Astrocyte (in vitro differentiated cells and primary cell): ENCODE data around the gene PRRX1. TPM values are rescaled to one million over a fixed set of nuclear protein-coding genes. Genes with fewer than 3 reads are reported as not detected.

Experiments
- DNase-seq: peaks from one replicate; pipeline ENCODE4 v3.0.0-alpha.2; 2010; ENCODE audit warnings: low read depth
- FAIRE-seq: peaks from 2 replicates; lab custom pipeline; 2011; peaks lifted over from hg19 to GRCh38; lab: Jason Lieb, UNC
- H2AFZ ChIP-seq: 2 replicates; pipeline ENCODE4 v1.6.0; 2012; ENCODE audit warnings: low read depth, low read length, inconsistent platforms
- H3K27ac ChIP-seq: 2 replicates; pipeline ENCODE4 v1.5.1; 2011; ENCODE audit warnings: low read depth, low read length, inconsistent platforms
- H3K27me3 ChIP-seq: 2 replicates; pipeline ENCODE4 v1.6.0; 2011; ENCODE audit warnings: low read length, inconsistent platforms; ENCODE audit not compliant: insufficient read depth
- H3K36me3 ChIP-seq: 2 replicates; pipeline ENCODE4 v1.5.1; 2011; ENCODE audit warnings: low read length, inconsistent platforms; ENCODE audit not compliant: insufficient read depth
- H3K4me1 ChIP-seq: 2 replicates; pipeline ENCODE4 v1.5.1; 2011; ENCODE audit warnings: low read length, inconsistent platforms; ENCODE audit not compliant: insufficient read depth
- H3K4me2 ChIP-seq: 2 replicates; pipeline ENCODE4 v1.6.0; 2012; ENCODE audit warnings: low read length, inconsistent platforms
- H3K4me3 ChIP-seq: 2 replicates; pipeline ENCODE4 v1.5.1; 2011; ENCODE audit warnings: low read depth, mild to moderate bottlenecking, low read length, inconsistent platforms; ENCODE audit not compliant: insufficient read depth
- H3K79me2 ChIP-seq: 2 replicates; pipeline ENCODE4 v1.6.0; 2012; ENCODE audit warnings: mild to moderate bottlenecking, low read length, inconsistent platforms; ENCODE audit not compliant: insufficient read depth
- H3K9ac ChIP-seq: 2 replicates; pipeline ENCODE4 v1.6.0; 2012; ENCODE audit warnings: mild to moderate bottlenecking, low read length, inconsistent platforms
- H3K9me3 ChIP-seq: 2 replicates; pipeline ENCODE4 v1.5.1; 2012; ENCODE audit warnings: low read depth, mild to moderate bottlenecking, low read length, inconsistent platforms; ENCODE audit not compliant: insufficient read depth
- H4K20me1 ChIP-seq: 2 replicates; pipeline ENCODE4 v1.6.0; 2012; ENCODE audit warnings: low read length, inconsistent platforms; ENCODE audit not compliant: insufficient read depth
- H3K27ac Mint-ChIP-seq: one replicate; pipeline ENCODE4 v1.8.0; 2021; ENCODE audit warnings: mild to moderate bottlenecking, mixed read lengths; ENCODE audit not compliant: unreplicated experiment
- H3K27me3 Mint-ChIP-seq: one replicate; pipeline ENCODE4 v1.8.0; 2021; ENCODE audit warnings: low read depth, mixed read lengths; ENCODE audit not compliant: unreplicated experiment
- H3K36me3 Mint-ChIP-seq: one replicate; pipeline ENCODE4 v1.8.0; 2021; ENCODE audit warnings: low read depth, mixed read lengths; ENCODE audit not compliant: unreplicated experiment
- H3K4me1 Mint-ChIP-seq: one replicate; pipeline ENCODE4 v1.8.0; 2021; ENCODE audit warnings: low read depth, mixed read lengths; ENCODE audit not compliant: unreplicated experiment
- H3K4me3 Mint-ChIP-seq: one replicate; pipeline ENCODE4 v1.8.0; 2021; ENCODE audit warnings: mild to moderate bottlenecking, moderate library complexity, mixed read lengths; ENCODE audit not compliant: unreplicated experiment
- H3K9me3 Mint-ChIP-seq: one replicate; pipeline ENCODE4 v1.8.0; 2021; ENCODE audit warnings: mild to moderate bottlenecking, mixed read lengths; ENCODE audit not compliant: unreplicated experiment
- EZH2 ChIP-seq: IDR thresholded peaks from 2 replicates; pipeline ENCODE4 v1.6.1; 2012; ENCODE audit warnings: mild to moderate bottlenecking, low read length, inconsistent platforms; ENCODE audit not compliant: insufficient read depth
- total RNA-seq: library from RNA; stranded (reverse); gene quantifications from 2 replicates; pipeline ENCODE4 v1.2.1, GENCODE V29; 2021
- TF ChIP-seq, protein P1 (sequence below): IDR thresholded peaks from 2 replicates; pipeline ENCODE4 v1.5.1; 2011; ENCODE audit warnings: low read depth, mild to moderate bottlenecking, inconsistent platforms, low read length, moderate library complexity; ENCODE audit not compliant: insufficient read depth

Gene PRRX1
- total RNA-seq, 1 donor from 2014 or later = 1.3 TPM

DNA sequence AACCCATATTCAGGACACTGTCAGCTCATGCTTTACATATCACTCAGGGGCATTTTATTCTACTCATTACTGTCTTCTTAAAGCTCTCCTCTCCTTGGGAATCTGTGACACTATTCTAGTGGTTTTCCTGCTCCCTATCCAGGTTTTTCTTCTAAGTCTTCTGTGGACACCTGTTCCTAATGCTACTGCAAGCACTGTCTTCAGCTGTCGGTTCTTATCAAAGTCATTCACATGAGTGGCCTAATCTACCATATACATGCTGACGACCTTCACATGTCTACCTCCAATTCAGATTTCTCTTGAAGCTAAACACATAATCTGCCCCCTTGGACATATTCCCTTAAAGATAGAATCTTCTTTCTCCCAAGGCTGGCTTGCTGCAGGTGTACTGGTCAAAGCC lies 39.8 kb upstream of the PRRX1 start:
- Histone ChIP-seq H3K27ac (no peak overlapping the region), H3K4me3 (no peak overlapping the region), H4K20me1 (no peaks in the 10 kb centered on the region), H3K9ac (no peak overlapping the region), H3K4me2 (no peak overlapping the region), H2AFZ (no peak overlapping the region), H3K36me3 (no peaks in the 10 kb centered on the region), H3K4me1 (peaks cover 11% of the 10 kb centered on the region), H3K79me2 (no peaks in the 10 kb centered on the region), H3K27me3 (no peaks in the 10 kb centered on the region), H3K9me3 (no peaks in the 10 kb centered on the region)
- Mint-ChIP-seq H3K4me3 (no peak overlapping the region), H3K27ac (no peak overlapping the region), H3K27me3 (no peaks in the 10 kb centered on the region), H3K36me3 (no peaks in the 10 kb centered on the region), H3K9me3 (peaks cover 7% of the 10 kb centered on the region), H3K4me1 (no peaks in the 10 kb centered on the region)
- TF ChIP-seq, protein P1, sequence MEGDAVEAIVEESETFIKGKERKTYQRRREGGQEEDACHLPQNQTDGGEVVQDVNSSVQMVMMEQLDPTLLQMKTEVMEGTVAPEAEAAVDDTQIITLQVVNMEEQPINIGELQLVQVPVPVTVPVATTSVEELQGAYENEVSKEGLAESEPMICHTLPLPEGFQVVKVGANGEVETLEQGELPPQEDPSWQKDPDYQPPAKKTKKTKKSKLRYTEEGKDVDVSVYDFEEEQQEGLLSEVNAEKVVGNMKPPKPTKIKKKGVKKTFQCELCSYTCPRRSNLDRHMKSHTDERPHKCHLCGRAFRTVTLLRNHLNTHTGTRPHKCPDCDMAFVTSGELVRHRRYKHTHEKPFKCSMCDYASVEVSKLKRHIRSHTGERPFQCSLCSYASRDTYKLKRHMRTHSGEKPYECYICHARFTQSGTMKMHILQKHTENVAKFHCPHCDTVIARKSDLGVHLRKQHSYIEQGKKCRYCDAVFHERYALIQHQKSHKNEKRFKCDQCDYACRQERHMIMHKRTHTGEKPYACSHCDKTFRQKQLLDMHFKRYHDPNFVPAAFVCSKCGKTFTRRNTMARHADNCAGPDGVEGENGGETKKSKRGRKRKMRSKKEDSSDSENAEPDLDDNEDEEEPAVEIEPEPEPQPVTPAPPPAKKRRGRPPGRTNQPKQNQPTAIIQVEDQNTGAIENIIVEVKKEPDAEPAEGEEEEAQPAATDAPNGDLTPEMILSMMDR = no peak
- TF ChIP-seq EZH2 = no peak
- DNase-seq = no peak
- FAIRE-seq = no peak

GRCh38 chr1:170630977-170631376 lies 33.0 kb upstream of the PRRX1 start:
- Histone ChIP-seq H3K36me3 (no peaks in the 10 kb centered on the region), H3K27me3 (no peaks in the 10 kb centered on the region), H4K20me1 (no peaks in the 10 kb centered on the region), H3K4me2 (no peak overlapping the region), H3K79me2 (no peaks in the 10 kb centered on the region), H3K9ac (no peak overlapping the region), H3K4me1 (peaks cover 16% of the 10 kb centered on the region), H3K27ac (no peak overlapping the region), H3K9me3 (no peaks in the 10 kb centered on the region), H3K4me3 (no peak overlapping the region), H2AFZ (no peak overlapping the region)
- no peak overlapping the region for H3K4me3 Mint-ChIP-seq
- no peaks in the 10 kb centered on the region for H3K36me3 Mint-ChIP-seq
- no peak for DNase-seq
- no peak for TF ChIP-seq EZH2
- TF ChIP-seq, protein P1 = no peak
- H3K9me3 Mint-ChIP-seq = peaks cover 2% of the 10 kb centered on the region
- H3K4me1 Mint-ChIP-seq = peaks cover 10% of the 10 kb centered on the region
- H3K27ac Mint-ChIP-seq = no peak overlapping the region
- no peak for FAIRE-seq
- no peaks in the 10 kb centered on the region for H3K27me3 Mint-ChIP-seq

DNA sequence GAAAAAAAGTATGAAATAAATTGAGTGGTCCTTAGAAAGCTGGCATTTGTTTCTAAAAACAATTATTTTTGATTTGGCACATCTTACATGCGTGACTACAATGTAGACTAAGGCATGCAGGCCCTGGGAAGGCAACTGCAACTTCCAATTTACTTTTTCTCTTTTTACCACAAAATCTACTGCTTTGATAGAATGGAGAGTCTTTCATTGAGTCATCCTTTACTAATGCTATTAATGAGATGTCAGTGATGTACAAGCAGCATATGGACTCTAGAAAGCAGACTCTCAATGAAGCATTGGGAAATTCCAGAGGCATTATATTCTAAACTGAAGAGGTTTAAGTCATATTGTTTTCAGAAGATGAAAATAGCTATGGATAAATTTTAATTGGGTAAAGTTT lies 29.6 kb upstream of the PRRX1 start:
- H4K20me1 ChIP-seq = no peaks in the 10 kb centered on the region
- Mint-ChIP-seq H3K4me1 (peaks cover 10% of the 10 kb centered on the region), H3K27ac (no peak overlapping the region), H3K4me3 (no peak overlapping the region), H3K9me3 (no peaks in the 10 kb centered on the region), H3K36me3 (no peaks in the 10 kb centered on the region), H3K27me3 (no peaks in the 10 kb centered on the region)
- no peak for TF ChIP-seq EZH2
- TF ChIP-seq, protein P1 = no peak
- H3K9me3 ChIP-seq = no peaks in the 10 kb centered on the region
- no peaks in the 10 kb centered on the region for H3K27me3 ChIP-seq
- peak; percentile 85 for FAIRE-seq
- H3K4me1 ChIP-seq = peaks cover 16% of the 10 kb centered on the region
- no peak overlapping the region for H2AFZ ChIP-seq
- DNase-seq = peak; percentile 85
- no peaks in the 10 kb centered on the region for H3K36me3 ChIP-seq
- H3K9ac ChIP-seq = peak overlapping the region; percentile 35
- H3K27ac ChIP-seq = peak overlapping the region; percentile 79
- no peak overlapping the region for H3K4me3 ChIP-seq
- no peaks in the 10 kb centered on the region for H3K79me2 ChIP-seq
- peak overlapping the region; percentile 55 for H3K4me2 ChIP-seq
